D721Med (cell line): ENCODE data around the gene BEX1.
"Not testable (repeated sequence)": the region's sequence is repeated elsewhere in the genome, so short reads cannot be mapped to it uniquely, and the experiment has no call there.

Experiments
- DNase-seq: peaks from one replicate; pipeline ENCODE4 v3.0.0; 2011; ENCODE audit warnings: low spot score; ENCODE audit not compliant: insufficient read length
- FAIRE-seq: peaks from 2 replicates; lab custom pipeline; 2011; peaks lifted over from hg19 to GRCh38; lab: Jason Lieb, UNC
- CTCF ChIP-seq: IDR thresholded peaks from 2 replicates; pipeline ENCODE4 v1.5.1; 2012; ENCODE audit warnings: mild to moderate bottlenecking, control low read depth; ENCODE audit not compliant: insufficient read depth; ENCODE audit errors: missing control alignments

The BEX1 gene

GRCh38 chrX:103063918-103064434 is at the start of gene BEX1:
TSS of gene BEX1 (minus strand) at chrX:103064171. CDS start at chrX:103063274, 897 bp downstream.
- peak; percentile 22 for DNase-seq
- TF ChIP-seq CTCF: no peak
- no peak for FAIRE-seq

GRCh38 chrX:103109497-103109896 is 45.5 kb upstream of the BEX1 start:
- not testable (repeated sequence) for FAIRE-seq, DNase-seq

GRCh38 chrX:103107836-103108235 is 43.9 kb upstream of the BEX1 start:
- FAIRE-seq: no peak
- no peak for TF ChIP-seq CTCF
- DNase-seq: no peak

- DNase-seq, FAIRE-seq: not testable (repeated sequence)
Observed at GRCh38 chrX:103107227-103107737, 43.3 kb upstream of the BEX1 start.

GRCh38 chrX:103104370-103104769 is 40.4 kb upstream of the BEX1 start:
- not testable (repeated sequence) for FAIRE-seq, DNase-seq

- DNase-seq, FAIRE-seq: not testable (repeated sequence)
Observed at GRCh38 chrX:103103866-103104265, 39.9 kb upstream of the BEX1 start.

GRCh38 chrX:103101299-103102042 is 37.5 kb upstream of the BEX1 start:
- DNase-seq: no peak
- no peak for TF ChIP-seq CTCF
- no peak for FAIRE-seq

GRCh38 chrX:103100484-103100883 is 36.5 kb upstream of the BEX1 start:
- TF ChIP-seq CTCF: no peak
- FAIRE-seq (no peak), DNase-seq (no peak)

GRCh38 chrX:103099691-103100090 is 35.7 kb upstream of the BEX1 start:
- FAIRE-seq (no peak), DNase-seq (no peak)
- TF ChIP-seq CTCF: no peak
